Astrocyte of the cerebellum (primary cell): Measurements from ENCODE around the gene CLCN7.

ENCODE experiments used
- DNase-seq: peaks from one replicate; pipeline ENCODE4 v3.0.0-alpha.2; 2011; ENCODE audit warnings: low read depth
- H3K4me3 ChIP-seq: 2 replicates; pipeline ENCODE4 v1.5.1; 2011; ENCODE audit warnings: mild to moderate bottlenecking, low read depth, low read length, moderate library complexity
- in situ Hi-C: cut with HindIII; loops from 2 replicates; pipeline ENCODE4 v1.10.0; 2017; ENCODE audit warnings: low sequenced_read_pairs
- TF ChIP-seq, protein P1 (sequence below): IDR thresholded peaks from 2 replicates; pipeline ENCODE4 v1.5.1; 2012; ENCODE audit warnings: low read length, low read depth, moderate library complexity, mild to moderate bottlenecking; ENCODE audit errors: missing control alignments

The CLCN7 gene

DNA sequence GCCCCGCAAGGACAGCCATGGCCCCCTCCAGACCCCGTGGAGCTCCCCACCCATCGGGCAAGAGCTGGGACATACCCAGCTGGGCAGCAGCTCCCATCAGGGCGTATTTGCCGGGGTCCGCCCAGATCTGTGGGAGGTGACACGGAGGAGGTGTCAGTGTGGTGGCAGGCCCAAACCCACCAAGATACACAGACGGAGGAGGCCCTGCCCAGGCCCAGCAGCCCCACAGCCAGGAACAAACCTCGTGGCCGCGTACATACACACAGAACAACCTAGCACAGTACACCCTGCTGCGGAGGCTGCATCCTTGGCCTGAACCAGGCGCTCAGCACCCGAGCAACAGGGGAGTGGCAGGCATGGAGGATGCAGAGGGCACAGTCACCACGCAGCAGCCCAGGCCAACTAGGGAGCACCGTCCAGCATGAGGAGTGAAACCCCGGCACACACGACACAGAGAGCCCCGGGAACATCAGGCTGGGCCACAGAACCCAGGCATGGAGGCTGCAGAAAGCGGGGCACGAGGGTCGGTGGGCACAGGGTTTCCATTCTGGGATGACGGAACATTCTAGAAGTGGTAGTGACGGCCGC, 25.5 kb downstream of the CLCN7 start:
- no peak for DNase-seq
- TF ChIP-seq, protein P1, sequence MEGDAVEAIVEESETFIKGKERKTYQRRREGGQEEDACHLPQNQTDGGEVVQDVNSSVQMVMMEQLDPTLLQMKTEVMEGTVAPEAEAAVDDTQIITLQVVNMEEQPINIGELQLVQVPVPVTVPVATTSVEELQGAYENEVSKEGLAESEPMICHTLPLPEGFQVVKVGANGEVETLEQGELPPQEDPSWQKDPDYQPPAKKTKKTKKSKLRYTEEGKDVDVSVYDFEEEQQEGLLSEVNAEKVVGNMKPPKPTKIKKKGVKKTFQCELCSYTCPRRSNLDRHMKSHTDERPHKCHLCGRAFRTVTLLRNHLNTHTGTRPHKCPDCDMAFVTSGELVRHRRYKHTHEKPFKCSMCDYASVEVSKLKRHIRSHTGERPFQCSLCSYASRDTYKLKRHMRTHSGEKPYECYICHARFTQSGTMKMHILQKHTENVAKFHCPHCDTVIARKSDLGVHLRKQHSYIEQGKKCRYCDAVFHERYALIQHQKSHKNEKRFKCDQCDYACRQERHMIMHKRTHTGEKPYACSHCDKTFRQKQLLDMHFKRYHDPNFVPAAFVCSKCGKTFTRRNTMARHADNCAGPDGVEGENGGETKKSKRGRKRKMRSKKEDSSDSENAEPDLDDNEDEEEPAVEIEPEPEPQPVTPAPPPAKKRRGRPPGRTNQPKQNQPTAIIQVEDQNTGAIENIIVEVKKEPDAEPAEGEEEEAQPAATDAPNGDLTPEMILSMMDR, result no peak
- H3K4me3 ChIP-seq, result no peak overlapping the region
- in situ Hi-C loops, result no loop called here

DNA sequence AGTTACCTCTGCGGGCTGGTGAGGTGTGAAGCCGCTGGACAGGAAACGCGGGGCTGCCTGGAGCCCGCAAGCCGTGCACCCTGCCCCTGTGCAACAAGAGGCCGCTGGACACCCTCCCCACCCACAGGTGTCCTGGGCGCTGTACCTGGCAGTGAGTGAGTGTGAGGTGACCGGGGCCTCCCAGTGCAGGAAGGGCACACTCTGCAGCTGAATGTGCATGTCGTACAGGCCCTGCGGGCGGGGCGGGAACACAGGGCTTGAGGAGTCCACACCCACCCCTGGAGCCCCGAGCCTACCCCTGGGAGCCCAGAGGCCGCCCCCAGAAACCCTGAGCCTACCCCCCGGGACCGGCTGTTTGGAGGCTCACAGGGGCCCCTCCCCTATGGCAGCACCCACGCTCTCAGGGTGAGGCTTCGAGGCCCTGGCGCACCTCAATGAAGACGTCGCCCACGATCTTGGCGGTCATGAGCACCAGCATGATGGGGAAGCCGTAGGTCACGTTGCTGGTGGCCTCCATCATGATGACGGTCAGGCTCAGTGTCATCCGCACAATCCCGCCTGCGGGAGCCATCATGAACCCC, 26.2 kb downstream of the CLCN7 start:
- no peak overlapping the region for H3K4me3 ChIP-seq
- DNase-seq, result no peak
- in situ Hi-C loops, result no loop called here
- TF ChIP-seq, protein P1, result no peak

DNA sequence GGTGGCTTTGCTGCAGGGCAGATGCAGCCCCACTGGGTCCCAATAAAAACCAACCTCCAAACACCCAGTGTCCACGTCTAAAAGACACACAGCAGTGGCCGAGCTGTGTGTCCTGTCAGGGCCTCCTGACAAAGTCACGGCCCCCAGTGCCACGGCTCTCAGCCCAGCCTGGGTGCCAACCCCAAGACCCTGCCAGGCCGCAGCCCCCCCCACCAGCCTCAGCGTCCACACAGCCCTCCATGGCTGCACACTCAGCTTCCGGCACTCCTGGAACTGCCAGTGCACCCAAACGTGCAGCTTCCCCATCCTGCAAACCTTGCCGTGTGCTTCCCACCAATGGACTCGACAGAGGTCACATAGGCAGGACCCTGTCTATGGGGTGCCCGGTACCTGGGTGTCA, 26.9 kb downstream of the CLCN7 start:
- DNase-seq, result no peak
- H3K4me3 ChIP-seq, result no peak overlapping the region
- TF ChIP-seq, protein P1, result no peak
- in situ Hi-C loops, result no loop called here

DNA sequence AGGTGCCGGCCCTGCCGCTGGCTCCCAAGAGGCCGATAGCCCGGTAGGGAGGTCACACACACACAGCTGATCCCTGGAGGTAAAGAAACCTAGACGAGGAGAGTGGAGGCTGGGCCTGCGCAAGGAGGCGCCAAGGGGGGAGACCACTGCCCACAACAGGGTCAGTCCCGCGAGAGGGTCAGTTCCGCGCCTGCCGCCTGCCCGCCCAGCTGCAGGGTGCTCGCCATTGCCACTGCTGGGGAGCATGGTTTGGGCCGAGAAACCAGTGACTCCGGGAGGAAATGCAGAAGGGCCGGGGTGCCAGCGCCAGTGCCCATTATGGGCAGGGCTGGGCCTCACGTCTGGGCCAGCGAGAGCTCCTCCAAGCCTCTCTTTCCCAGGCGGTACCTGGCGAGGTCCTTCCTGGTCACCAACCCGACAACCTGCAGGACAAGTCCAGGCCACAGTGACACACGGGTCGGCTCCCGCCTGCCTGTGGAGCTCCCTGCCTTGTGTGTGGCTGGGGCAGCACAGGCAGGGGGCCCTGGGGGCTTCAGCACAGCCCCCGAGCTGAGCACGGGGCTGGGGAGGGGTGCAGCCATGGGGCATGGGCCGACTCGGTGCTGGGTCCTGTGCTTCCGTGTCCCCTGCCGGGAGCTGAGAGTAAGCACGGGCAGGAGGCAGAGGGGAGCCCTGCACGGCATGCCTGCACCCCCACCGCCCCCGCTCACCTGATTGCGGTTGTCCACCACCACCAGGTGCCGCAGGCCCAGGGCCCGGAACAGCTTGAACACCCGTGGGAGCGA, 28.3 kb downstream of the CLCN7 start:
- in situ Hi-C loops, result no loop called here
- TF ChIP-seq, protein P1, result no peak
- no peak overlapping the region for H3K4me3 ChIP-seq
- DNase-seq, result no peak

GRCh38 chr16:1445518-1446203, 29.2 kb downstream of the CLCN7 start:
- no peak for DNase-seq
- TF ChIP-seq, protein P1, result no peak
- in situ Hi-C loops, result no loop called here
- H3K4me3 ChIP-seq, result no peak overlapping the region

- H3K4me3 ChIP-seq, result no peak overlapping the region
- no peak for DNase-seq
- in situ Hi-C loops, result no loop called here
- TF ChIP-seq, protein P1, result no peak
Observed at GRCh38 chr16:1444730-1445517, 29.9 kb downstream of the CLCN7 start.
